Endothelial cell (in vitro differentiated cells): ENCODE measurements around the gene MFAP1. TPM values are rescaled to one million over a fixed set of nuclear protein-coding genes. Genes with fewer than 3 reads are reported as not detected.

Experiments used
- DNase-seq: peaks from one replicate; pipeline ENCODE4 v3.0.0; 2021; ENCODE audit warnings: low spot score
- H3K27ac Mint-ChIP-seq: one replicate; pipeline ENCODE4 v1.8.0; 2021; ENCODE audit warnings: mixed read lengths, inconsistent platforms; ENCODE audit not compliant: unreplicated experiment
- H3K27me3 Mint-ChIP-seq: one replicate; pipeline ENCODE4 v1.8.0; 2021; ENCODE audit warnings: mild to moderate bottlenecking, moderate library complexity, mixed read lengths, inconsistent platforms; ENCODE audit not compliant: unreplicated experiment
- H3K36me3 Mint-ChIP-seq: one replicate; pipeline ENCODE4 v1.8.0; 2021; ENCODE audit warnings: mild to moderate bottlenecking, low read depth, mixed read lengths, inconsistent platforms; ENCODE audit not compliant: unreplicated experiment
- H3K4me1 Mint-ChIP-seq: one replicate; pipeline ENCODE4 v1.8.0; 2021; ENCODE audit warnings: mild to moderate bottlenecking, mixed read lengths, inconsistent platforms; ENCODE audit not compliant: unreplicated experiment
- H3K4me3 Mint-ChIP-seq: one replicate; pipeline ENCODE4 v1.8.0; 2021; ENCODE audit warnings: mild to moderate bottlenecking, mixed read lengths, inconsistent platforms; ENCODE audit not compliant: unreplicated experiment
- H3K9me3 Mint-ChIP-seq: one replicate; pipeline ENCODE4 v1.8.0; 2021; ENCODE audit warnings: mixed read lengths, inconsistent platforms; ENCODE audit not compliant: unreplicated experiment
- CTCF ChIP-seq: fragments of 200-600 bp; sonication (generic); IDR thresholded peaks from one replicate; pipeline ENCODE4 v1.5.0; 2021; ENCODE audit warnings: antibody characterized with exemption; ENCODE audit not compliant: unreplicated experiment
- total RNA-seq: library from RNA; stranded (reverse); fragmentation: NEBNext Ultra II Directional; extraction: Animal tissue kit (Norgen Biotek cat#: 25700); gene quantifications from one replicate; pipeline ENCODE4 v1.2.1, GENCODE V29; 2021; ENCODE audit not compliant: unreplicated experiment

The MFAP1 gene
- total RNA-seq, 1 donor from 2014 or later: 28.6 TPM

GRCh38 chr15:43772624-43773023 is 51.9 kb downstream of the MFAP1 start:
- Mint-ChIP-seq H3K36me3 (peaks cover 42% of the 10 kb centered on the region), H3K9me3 (no peaks in the 10 kb centered on the region)

GRCh38 chr15:43771816-43772215 is 52.7 kb downstream of the MFAP1 start:
- DNase-seq: no peak
- H3K36me3 Mint-ChIP-seq: peaks cover 42% of the 10 kb centered on the region
- H3K27me3 Mint-ChIP-seq: peaks cover 5% of the 10 kb centered on the region
- H3K4me1 Mint-ChIP-seq: peaks cover 4% of the 10 kb centered on the region
- no peaks in the 10 kb centered on the region for H3K9me3 Mint-ChIP-seq
- TF ChIP-seq CTCF: no peak
- no peak overlapping the region for H3K27ac Mint-ChIP-seq
- no peak overlapping the region for H3K4me3 Mint-ChIP-seq

More at GRCh38 chr15:43772624-43773023, 51.9 kb downstream of the MFAP1 start:
- H3K27me3 Mint-ChIP-seq: peaks cover 5% of the 10 kb centered on the region
- DNase-seq: no peak
- no peak overlapping the region for H3K27ac Mint-ChIP-seq
- no peak overlapping the region for H3K4me3 Mint-ChIP-seq
- no peak for TF ChIP-seq CTCF
- peaks cover 4% of the 10 kb centered on the region for H3K4me1 Mint-ChIP-seq

GRCh38 chr15:43769584-43770228 is 54.8 kb downstream of the MFAP1 start:
- peak; percentile 67 for TF ChIP-seq CTCF
- DNase-seq: peak; percentile 72
- Mint-ChIP-seq H3K4me1 (no peaks in the 10 kb centered on the region), H3K27me3 (no peaks in the 10 kb centered on the region), H3K9me3 (no peaks in the 10 kb centered on the region), H3K4me3 (no peak overlapping the region), H3K36me3 (peaks cover 52% of the 10 kb centered on the region), H3K27ac (no peak overlapping the region)

- Mint-ChIP-seq H3K4me3 (peak overlapping the region; percentile 4), H3K36me3 (peaks cover 26% of the 10 kb centered on the region), H3K27me3 (no peaks in the 10 kb centered on the region), H3K4me1 (no peaks in the 10 kb centered on the region), H3K27ac (no peak overlapping the region), H3K9me3 (no peaks in the 10 kb centered on the region)
- DNase-seq: no peak
- TF ChIP-seq CTCF: no peak
These were observed 60.6 kb downstream of the MFAP1 start for GRCh38 chr15:43763819-43764446.

GRCh38 chr15:43762824-43763223 is 61.7 kb downstream of the MFAP1 start:
- Mint-ChIP-seq H3K9me3 (no peaks in the 10 kb centered on the region), H3K4me1 (no peaks in the 10 kb centered on the region), H3K27ac (no peak overlapping the region), H3K4me3 (no peak overlapping the region), H3K27me3 (no peaks in the 10 kb centered on the region), H3K36me3 (peaks cover 23% of the 10 kb centered on the region)
- no peak for DNase-seq
- no peak for TF ChIP-seq CTCF
